ENCODE results near the gene COL6A5. TPM values are rescaled to one million over a fixed set of nuclear protein-coding genes. Genes with fewer than 3 reads are reported as not detected.

COL6A5 gene
- total and polyA plus RNA-seq, 10 of the 15 experiments (the other 5 are each of a cell fraction or from before 2014, with no cell fraction given) = 0.04 to 0.11 TPM; not detected in 8

DNA sequence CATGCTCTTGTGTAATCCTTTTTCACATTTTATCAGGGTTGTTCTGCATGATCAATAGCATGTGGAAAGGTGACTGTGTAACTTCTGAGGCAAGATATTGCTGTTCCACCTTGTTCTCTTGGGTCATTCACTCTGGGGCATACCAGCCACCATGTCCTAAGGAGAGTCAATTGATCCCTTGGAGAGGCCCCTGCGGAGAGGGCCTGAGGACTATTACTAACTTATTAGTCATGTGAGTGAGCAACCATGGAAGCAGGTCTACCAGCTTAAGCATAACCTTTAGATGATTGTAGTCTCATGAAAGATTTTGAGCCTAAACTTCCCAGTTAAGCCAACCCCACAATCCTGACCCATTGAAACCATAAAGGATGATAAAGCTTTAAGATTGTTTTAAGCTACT, 22.0 kb upstream of the COL6A5 start:
- Histone ChIP-seq H3K79me2 (ENCODE audit: control insufficient read depth, insufficient read depth, low read length) (no peaks in the 10 kb centered on the region), H3K36me3 (ENCODE audit: control insufficient read depth in 2 of 2, insufficient read depth in 2 of 2, low read length in 1 of 2) (no peaks in the 10 kb centered on the region), H4K20me1 (ENCODE audit: control insufficient read depth, insufficient read depth) (no peaks in the 10 kb centered on the region), H3K4me2 (ENCODE audit: control insufficient read depth, insufficient read depth) (no peak overlapping the region), H3K4me3 (no peak overlapping the region), H3K27me3 (replicated peaks in 1 of 2; ENCODE audit: control insufficient read depth in 2 of 2, insufficient read depth in 2 of 2, low read length in 1 of 2) (no peaks in the 10 kb centered on the region), H3K9ac (ENCODE audit: control insufficient read depth, insufficient read depth, low read length) (no peak overlapping the region), H3K27ac (ENCODE audit: control insufficient read depth, insufficient read depth) (no peak overlapping the region), H3K9me3 (replicated peaks; ENCODE audit: control insufficient read depth, insufficient read depth, low read length) (no peaks in the 10 kb centered on the region; the same call in 2 of the 3 replicates), H2AFZ (ENCODE audit: control insufficient read depth, low read depth, low read length) (no peak overlapping the region), H3K4me1 (ENCODE audit: control insufficient read depth, insufficient read depth, low read length) (no peaks in the 10 kb centered on the region)
- POLR2A ChIA-PET = no interaction called here
- TF ChIP-seq HDGF (IDR thresholded peaks at IDR 0.05) = no peak
- no peak for TF ChIP-seq NKRF (conservative IDR thresholded peaks at IDR 0.05)
- TF ChIP-seq MTA3 (IDR thresholded peaks at IDR 0.05; ENCODE audit: borderline replicate concordance, low read length) = no peak
- TF ChIP-seq POU2F2 (IDR thresholded peaks at IDR 0.05; ENCODE audit: borderline replicate concordance, low read depth, low read length) = no peak
- no peak for TF ChIP-seq SRF (IDR thresholded peaks at IDR 0.05; ENCODE audit: low read depth in 2 of 2, low read length in 2 of 2)
- no peak for TF ChIP-seq ZNF207 (IDR thresholded peaks at IDR 0.05; ENCODE audit: borderline replicate concordance)
- TF ChIP-seq STAT3 (IDR thresholded peaks at IDR 0.05; ENCODE audit: low read depth, low read length) = no peak
- no peak for TF ChIP-seq ASH2L (IDR thresholded peaks at IDR 0.05; ENCODE audit: borderline replicate concordance, low read depth)
- no peak for TF ChIP-seq PAX5 (IDR thresholded peaks at IDR 0.05; ENCODE audit: borderline replicate concordance, low read depth, low read length)
- TF ChIP-seq SP1 (IDR thresholded peaks at IDR 0.05; ENCODE audit: low read depth, low read length) = no peak
- TF ChIP-seq PKNOX1 (IDR thresholded peaks at IDR 0.05) = no peak
- no peak for TF ChIP-seq BACH1 (IDR thresholded peaks at IDR 0.05; ENCODE audit: borderline replicate concordance)
- SMC1A ChIA-PET (ENCODE audit: uncharacterized antibody, unreplicated experiment) = interaction anchor here (1.4 kb wide), 1 partner anchor 26 kb away, joined by 3 read pairs; no protein-coding TSS in a partner anchor
- WGBS (ENCODE audit: insufficient coverage, insufficient replicate concordance, low lambda C conversion rate, missing lambda C conversion rate) = 50% methylated on average over 1 of the region's 1 CpG
- FAIRE-seq (no peak), ATAC-seq (no peak), DNase-seq (ENCODE audit: low read depth, low spot score) (no peak)
- no TSS peak for BruUV-seq (replicated peaks)
- in situ Hi-C loops (cut with MboI) = no loop called here
- CTCF ChIA-PET = interaction anchor here (0.8 kb wide), 1 partner anchor 10 kb away, joined by 3 read pairs; no protein-coding TSS in a partner anchor
- RAD21 ChIA-PET (ENCODE audit: unreplicated experiment) = no interaction called here
- intact Hi-C loops (cut with micrococcal nuclease; ENCODE audit: unreplicated experiment) = no loop called here

Data from GM12878 (cell line).